Esophagus muscularis mucosa (tissue), 3 donors: Measurements from ENCODE around the gene GARIN5B.
"Not testable (repeated sequence)": the region's sequence is repeated elsewhere in the genome, so short reads cannot be mapped to it uniquely, and the experiment has no call there.

Experiments used
- CTCF ChIP-seq, 3 experiments: fragments of 200-600 bp in 2 of 3; fragments of 450-650 bp in 1 of 3; sonication (generic) in 2 of 3; IDR thresholded peaks; one replicate each; pipeline ENCODE4 v1.5.1; 2017 to 2019; ENCODE audit warnings: antibody characterized with exemption in 3 of 3, mild to moderate bottlenecking in 2 of 3, moderate library complexity in 1 of 3
- POLR2AphosphoS5 ChIP-seq, 2 donors: sonication (generic); formaldehyde crosslinking; IDR thresholded peaks; one replicate each; pipeline ENCODE4 v1.6.1; 2017; ENCODE audit warnings: antibody characterized with exemption in 2 of 2

GRCh38 chr19:55407550-55407799 is 44.4 kb upstream of the GARIN5B start, which contains the start of gene UBE2S:
- peak in 1 of 2 donors; percentile 98 for TF ChIP-seq POLR2AphosphoS5 (IDR thresholded peaks at IDR 0.05)
- TF ChIP-seq CTCF (IDR thresholded peaks at IDR 0.05), result not testable (repeated sequence)
